Stimulated activated CD4-positive, alpha-beta T cell treated with anti-CD3 and anti-CD28 coated beads, Interleukin-1b, Interleukin-23, amount 100 ng/mL, for 1 hour (primary cell): Measurements from ENCODE around the gene MRPL44.
"Not testable (repeated sequence)": the region's sequence is repeated elsewhere in the genome, so short reads cannot be mapped to it uniquely, and the experiment has no call there.

Experiments
- DNase-seq, 2 donors: peaks; one replicate each; pipeline ENCODE4 v3.0.0-alpha.2; 2020; ENCODE audit warnings: low read depth in 2 of 2

Gene MRPL44

DNA sequence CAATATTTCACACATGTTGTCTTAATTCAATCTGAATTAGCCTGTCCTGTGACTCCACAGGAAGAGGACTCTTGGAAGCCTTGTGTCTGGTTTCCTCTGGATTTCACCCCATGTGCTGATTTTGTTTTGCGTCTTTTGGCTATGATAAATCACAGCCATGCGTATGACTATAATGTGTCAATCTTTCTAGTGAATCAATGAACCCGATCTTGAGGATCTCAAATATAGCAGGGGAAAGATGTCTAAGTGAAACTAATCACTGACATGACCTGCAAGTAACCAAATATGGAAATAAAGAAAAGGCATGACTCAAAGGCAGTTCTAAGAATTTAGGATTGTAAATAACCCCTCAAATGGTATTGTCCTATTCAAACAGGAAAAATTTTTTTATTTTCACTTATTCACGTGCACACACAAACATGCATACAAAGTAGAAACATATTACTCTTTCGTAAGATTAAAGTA is 20.4 kb upstream of the MRPL44 start:
- no peak for DNase-seq

DNA sequence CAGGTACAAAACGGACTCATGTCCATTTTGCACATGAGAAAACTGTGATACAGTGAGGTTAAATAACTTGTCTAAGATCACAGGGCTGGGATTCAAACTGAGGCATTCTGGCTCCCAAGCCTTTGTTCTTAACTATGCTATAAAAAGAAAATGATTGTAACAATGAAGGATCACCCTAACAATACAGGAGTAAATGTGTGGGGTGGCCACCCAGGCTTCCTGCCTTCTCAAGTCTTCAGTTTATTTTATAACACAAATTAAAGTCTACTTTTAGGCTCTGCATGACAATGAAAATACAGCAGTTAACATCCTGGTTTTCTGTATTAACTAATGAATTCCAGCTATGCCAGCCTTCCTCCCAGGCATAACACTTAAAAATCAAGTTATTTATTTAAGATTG is 19.7 kb upstream of the MRPL44 start:
- no peak for DNase-seq

DNA sequence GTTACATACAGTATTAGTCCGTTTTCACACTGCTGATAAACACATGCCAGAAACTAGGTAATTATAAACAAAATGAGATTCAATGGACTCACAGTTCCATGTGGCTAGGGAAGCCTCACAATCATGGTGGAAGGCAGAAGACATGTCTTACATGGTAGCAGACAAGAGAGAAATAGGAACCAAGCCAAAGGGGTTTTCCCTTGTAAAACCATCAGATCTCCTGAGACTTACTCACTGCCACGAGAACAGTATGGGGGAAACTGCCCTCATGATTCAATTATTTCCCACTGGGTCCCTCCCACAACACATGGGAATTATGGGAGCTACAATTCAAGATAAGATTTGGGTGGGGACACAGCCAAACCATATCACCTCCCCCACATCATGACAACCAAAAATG is 17.8 kb upstream of the MRPL44 start:
- DNase-seq, result not testable (repeated sequence)

GRCh38 chr2:223941579-223942277 is 15.5 kb upstream of the MRPL44 start:
- DNase-seq, result no peak

DNA sequence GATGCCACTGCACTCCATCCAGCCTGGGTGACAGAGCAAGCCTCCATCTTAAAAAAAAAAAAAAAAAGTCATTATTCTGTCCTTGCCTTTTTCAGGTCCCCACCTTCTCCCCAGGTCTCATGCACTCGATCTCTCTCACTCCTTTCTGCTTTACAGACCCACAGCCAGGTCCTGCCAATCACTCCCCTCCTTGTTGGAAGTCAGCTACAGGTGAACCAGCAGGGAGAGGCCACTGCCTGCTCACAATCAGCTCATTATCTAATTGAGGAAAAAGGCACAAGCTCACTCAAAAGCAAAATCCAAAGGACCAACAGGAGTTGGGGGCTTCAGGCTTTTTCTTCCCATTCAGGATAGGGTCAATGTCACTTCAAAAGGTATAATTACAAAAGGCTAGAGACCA is 14.1 kb upstream of the MRPL44 start:
- DNase-seq, result no peak

DNA sequence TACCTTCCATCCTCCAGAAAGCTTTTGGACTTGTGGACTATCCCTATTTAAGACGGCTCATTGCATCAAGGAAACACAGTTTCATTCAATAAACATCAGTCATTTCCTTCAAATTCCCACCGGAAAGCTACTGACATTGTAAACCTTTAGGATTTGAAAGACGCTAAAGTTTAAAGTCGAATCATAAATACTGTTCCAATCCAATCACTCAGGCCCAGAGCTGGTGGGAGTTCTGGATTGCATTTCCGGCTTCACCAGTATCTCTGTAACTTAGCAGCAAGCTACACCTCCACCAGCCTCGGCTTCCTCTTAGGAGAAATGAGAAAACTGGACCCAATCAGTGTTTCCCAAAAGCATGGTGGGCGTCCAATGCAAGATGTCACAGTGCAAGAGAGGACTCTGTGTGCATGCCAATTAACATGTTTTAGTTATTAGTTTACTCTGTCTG is 13.7 kb upstream of the MRPL44 start:
- no peak for DNase-seq

- no peak for DNase-seq
Measured at GRCh38 chr2:223944166-223944702, 13.0 kb upstream of the MRPL44 start.

GRCh38 chr2:223944703-223945531 is 12.3 kb upstream of the MRPL44 start, which contains the start of gene WDFY1:
Gene WDFY1, minus strand, starts transcription at chr2:223945335. Its CDS starts 51 bp downstream, at chr2:223945284.
- peak; percentile 49 to 62 for DNase-seq

GRCh38 chr2:223945755-223946154 is 11.5 kb upstream of the MRPL44 start:
- no peak for DNase-seq

DNA sequence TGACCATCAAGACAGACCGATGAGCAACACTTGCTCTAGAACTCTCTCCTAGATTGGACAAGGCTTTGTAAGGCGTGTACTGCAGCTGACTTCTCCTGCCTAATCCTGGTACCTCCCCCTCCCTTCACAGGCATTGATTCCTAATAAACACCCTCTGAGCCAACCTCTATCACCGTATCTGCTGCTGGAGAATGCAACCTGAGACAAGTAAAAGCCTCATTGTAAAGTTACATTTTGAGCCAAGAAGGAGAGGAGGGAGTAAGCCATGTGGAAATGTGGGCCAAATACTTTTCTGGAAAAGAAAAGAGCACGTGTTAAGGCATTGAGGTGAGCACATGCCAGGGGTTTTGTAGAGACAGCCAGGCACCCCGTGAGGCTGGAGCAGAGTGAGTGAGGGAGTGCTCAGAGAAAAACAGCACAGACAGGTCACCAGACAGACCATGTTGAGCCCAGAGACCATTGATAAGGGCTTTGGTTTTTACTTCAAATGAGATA is 9.5 kb upstream of the MRPL44 start:
- no peak for DNase-seq

- no peak for DNase-seq
Measured at GRCh38 chr2:223949241-223949840, 7.9 kb upstream of the MRPL44 start.

- DNase-seq, result no peak
Measured at GRCh38 chr2:223950448-223951347, 6.6 kb upstream of the MRPL44 start.

DNA sequence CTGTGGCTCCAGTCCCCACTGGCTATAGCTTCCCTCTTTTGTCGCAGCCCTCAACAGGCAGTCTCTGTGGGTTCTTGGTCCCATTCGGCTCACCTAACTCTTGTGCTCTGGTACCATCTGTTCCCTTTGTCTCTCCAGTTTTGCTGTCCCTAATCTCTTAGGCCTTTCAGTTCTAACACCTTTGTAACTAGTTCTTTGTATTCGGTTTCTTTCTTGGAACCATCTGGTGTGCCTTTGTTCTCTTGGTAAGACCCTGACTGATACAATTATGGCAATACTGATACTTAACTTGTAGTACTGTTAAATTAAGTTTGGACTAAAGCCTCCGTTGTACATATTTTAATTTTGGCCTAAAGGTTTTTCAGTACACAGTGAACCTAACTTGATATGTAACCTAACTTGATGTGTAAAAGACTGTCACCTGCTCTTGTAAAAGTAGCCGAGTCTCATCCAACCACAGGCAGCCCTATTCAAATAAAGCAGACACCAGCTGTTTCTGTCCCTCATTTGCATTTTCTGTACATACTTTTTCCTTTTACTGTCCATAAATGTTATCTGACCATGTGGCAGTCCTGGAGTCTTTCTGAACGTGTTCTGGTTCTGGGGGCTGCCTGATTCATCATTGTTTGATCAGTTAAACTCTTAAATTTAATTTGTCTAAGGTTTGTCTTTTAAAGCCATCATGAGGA is 4.8 kb upstream of the MRPL44 start:
- no peak for DNase-seq

GRCh38 chr2:223954401-223954800 is 2.9 kb upstream of the MRPL44 start:
- DNase-seq, result no peak

- DNase-seq, result no peak
Measured at GRCh38 chr2:223956300-223956699, 963 bp upstream of the MRPL44 start.

- no peak for DNase-seq
Measured at GRCh38 chr2:223959688-223960087, 2.4 kb downstream of the MRPL44 start.

DNA sequence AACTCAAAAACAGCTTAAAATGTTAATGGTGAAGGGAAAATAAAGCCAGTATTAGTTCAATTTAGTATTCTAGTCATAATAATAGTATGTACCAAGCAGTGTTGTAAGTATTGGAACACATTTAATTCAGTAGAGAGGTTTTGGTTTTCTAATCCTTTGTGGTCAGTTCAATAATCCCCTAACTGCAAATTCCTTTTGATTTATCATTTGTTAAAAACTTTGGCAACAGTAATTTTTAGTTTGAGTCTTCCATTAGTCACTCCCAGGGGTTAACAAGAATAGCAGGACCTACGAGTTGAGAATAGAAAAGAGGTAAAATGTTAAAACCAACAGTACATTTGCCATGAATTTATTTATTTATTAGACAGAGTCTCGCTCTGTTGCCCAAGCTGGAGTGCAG is 10.7 kb downstream of the MRPL44 start:
- no peak for DNase-seq

GRCh38 chr2:223969315-223969714 is 12.1 kb downstream of the MRPL44 start:
- DNase-seq, result no peak

- DNase-seq, result no peak
Measured at GRCh38 chr2:223969856-223970255, 12.6 kb downstream of the MRPL44 start.
